HG03064 (cell line): ENCODE measurements around the gene COA3.

Experiments
- ATAC-seq: cut with Tn5 transposase; IDR thresholded peaks from one replicate; pipeline ENCODE4 v1.9.1; 2021; ENCODE audit warnings: low read depth; ENCODE audit not compliant: unreplicated experiment

Gene COA3

DNA sequence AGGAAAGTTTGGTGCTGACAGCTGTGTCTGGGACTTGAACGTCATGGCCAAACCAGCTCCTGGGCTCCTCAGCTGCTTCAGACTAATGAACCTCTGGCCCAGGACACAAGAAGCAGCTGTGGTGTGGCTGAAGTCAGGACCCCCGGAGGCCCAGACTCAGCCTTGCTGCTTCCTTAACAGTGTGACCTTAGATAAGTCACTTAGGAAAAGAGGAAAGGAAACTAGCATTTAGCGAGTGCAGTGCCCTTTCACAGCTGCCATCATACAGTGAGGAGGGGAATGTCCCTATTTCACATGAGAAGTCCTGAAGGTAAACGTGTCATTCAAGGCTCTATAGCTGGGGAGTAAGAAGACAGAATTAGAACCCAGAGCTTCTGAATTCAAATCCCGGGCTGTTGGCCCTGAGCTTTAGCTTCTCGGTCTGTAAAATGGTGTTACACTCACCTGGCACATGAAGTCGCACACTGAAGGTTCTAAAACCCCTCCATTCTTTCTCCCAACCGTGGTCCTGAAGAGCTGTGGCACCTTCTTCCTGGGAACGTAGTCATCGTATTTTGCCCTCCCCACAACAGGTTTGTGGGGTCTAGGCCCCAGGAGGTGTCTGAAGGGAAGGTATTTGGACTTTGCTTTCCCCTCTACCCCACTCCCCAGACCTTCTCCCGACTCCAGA lies 38.4 kb downstream of the COA3 start:
- no peak for ATAC-seq

DNA sequence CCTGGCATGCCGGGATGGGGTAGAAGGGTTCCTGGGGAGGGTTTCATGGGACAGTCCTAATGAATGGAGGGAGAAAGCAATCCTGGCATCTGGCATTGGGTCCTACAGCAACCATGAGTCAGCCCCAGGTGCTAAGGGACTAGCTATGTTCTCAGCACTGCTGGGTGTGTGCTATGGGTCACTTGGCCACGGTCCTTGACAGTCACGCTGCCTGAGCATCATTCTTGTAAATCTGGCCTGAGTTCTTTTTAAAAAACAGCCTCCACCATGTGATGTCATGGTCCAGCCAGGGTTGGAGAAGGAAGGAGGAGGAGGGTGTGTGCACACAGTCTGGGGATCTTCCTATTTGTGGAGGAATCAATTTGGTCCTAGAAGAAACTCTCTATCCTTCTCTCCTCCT lies 43.7 kb downstream of the COA3 start:
- ATAC-seq = no peak

DNA sequence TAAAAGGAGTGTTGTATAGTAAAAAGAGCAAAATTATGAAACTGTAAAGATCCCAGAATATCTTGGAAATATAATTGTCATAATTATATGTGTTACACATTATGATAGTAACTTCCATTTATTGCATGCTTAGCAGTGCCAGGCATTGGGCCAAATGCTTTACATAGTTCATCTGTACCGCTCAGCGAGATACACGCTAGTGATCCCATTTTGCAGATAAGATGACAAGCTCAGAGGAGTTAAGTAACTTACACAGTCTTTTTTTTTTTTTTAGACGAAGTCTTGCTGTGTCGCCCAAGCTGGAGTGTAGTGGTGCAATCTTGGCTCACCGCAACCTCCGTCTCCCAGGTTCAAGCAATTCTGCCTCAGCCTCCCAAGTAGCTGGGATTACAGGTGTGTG lies 46.9 kb downstream of the COA3 start:
- ATAC-seq = no peak

DNA sequence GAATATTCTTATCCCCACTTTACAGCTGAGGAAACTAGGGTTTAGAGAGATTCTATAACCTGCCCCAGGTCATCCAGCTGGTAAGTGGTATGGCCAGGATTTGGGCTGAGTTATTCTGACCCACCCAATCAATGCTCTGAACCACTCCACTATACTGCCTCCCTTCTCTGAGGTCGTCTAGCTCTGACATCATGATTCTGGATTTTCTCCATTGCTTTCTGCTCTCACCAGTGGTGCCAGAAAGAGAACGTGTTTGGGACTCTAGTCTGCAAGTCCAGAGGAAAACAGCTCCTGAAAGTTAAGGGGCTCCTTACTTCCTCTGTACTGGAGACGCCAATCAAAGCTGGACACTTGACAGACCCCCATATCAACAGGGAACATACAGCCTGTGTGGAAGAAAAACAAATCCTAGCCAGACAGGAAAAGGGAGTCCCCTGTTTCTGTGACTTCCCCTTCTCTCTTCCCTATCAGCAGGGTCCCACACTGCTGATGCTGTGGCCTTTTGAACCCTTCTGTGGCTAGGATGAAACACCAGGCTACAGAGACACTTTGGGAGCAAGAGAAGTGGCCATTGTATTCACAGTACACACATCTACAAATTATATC lies 47.7 kb downstream of the COA3 start:
- no peak for ATAC-seq

DNA sequence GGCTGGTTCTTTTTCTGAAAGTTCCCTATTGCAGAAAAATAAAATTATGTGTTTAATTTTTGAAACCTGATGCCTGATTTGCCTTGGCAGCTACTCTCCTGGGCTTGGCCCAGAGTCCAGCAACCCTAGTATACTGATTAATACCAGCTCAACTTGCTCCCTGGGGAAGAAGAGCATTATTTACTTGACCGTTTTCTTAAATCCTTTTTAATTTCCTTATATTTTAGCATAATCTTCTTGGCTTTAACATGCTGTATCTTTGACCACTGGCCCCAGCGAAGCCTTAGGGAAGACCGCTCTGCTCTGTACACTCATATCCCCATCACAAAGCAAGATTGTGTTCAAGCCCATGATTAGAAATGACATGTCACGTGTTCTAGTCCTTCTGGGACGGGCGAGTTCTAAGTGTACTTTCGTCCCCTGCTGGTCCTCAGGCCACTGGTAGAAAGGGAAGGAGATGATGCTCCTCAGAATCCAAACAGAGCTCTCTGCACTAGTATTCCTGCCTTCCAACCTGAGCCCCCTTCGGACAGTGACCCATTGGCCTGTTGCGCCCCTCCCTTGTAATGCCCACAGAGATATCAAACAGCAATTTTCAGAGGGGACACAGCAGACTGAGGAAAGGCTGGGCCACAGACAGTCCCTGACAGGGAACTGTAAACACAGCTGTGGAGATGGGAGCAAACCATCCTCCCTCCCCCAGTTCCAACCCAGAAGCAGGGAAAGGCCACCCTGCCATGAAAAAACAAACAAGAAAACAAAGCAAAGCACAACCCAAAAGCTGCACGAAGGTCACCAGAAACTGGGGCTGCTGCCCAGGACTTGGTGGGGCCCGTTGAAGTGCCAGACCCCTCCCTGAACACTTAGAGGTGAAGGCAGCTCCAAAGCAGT lies 49.4 kb downstream of the COA3 start:
- no peak for ATAC-seq

DNA sequence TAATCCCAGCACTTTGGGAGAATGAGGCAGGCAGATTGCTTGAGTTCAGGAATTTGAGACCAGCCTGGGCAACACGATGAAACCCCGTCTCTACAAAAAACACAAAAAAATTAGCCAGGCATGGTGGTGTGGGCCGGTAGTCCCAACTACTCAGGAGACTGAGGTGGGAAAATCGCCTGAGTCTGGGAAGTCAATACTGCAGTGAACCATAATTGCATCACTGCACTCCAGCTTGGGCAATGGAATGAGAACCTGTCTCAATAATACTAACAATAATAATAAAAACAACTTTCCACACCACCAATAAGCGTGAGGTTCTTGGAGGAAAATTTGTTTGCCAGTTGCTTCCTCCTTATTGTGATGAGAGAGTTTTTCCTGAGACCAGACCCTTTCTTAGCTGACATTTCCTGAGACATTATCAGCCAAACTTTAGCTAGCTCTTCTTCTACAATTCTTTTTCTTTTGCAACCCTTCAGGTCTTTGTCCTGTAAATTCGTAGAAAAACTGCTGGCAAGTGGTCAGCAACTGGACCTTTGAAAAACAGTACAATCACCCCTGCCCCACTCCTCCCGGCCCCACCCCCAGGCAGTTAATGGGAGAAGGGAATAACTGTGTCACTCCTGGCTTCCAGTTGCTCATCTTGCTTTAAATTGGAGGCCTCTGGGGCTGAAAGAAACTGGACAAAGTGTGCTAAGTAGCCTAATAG lies 50.1 kb downstream of the COA3 start:
- no peak for ATAC-seq
